ENCODE results near the gene PELI3.
A peak's percentile ranks its signal among the peaks of the same experiment; 100 is the strongest.

The PELI3 gene

DNA sequence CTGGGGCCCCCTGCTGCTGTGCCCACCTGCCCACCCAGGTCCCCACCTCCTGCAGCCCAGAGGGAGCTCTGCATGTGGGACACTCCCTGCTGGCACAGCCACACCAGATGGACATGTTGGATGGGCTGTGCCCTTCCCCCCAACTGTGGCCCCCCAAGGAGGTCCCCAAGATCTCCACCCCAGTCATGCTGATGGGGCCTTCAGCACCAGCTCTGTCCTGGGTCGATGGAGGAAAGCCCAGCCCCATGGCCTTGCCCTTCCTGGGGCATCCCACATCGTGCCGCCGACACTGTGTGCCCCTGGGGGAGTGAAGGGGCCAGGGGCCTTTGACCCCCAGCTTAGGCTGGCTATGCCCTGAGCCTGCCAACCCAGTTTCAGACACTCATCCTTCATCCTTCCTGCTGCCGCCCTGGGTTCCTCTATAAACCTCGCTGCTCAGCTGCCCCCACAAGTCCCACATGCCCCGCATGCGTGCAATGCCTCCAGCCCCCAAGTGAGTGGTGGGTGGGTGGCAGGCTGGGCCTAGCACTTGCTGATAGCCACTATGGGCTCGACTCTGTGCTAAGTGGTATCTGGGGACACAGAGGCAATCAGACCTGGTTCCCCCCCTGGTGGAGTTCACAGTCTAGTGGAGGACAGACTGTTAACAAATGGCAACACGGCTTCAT lies 9.6 kb downstream of the PELI3 start:
- no peak for DNase-seq

GRCh38 chr11:66476841-66477251 lies 10.1 kb downstream of the PELI3 start:
- DNase-seq: no peak

DNA sequence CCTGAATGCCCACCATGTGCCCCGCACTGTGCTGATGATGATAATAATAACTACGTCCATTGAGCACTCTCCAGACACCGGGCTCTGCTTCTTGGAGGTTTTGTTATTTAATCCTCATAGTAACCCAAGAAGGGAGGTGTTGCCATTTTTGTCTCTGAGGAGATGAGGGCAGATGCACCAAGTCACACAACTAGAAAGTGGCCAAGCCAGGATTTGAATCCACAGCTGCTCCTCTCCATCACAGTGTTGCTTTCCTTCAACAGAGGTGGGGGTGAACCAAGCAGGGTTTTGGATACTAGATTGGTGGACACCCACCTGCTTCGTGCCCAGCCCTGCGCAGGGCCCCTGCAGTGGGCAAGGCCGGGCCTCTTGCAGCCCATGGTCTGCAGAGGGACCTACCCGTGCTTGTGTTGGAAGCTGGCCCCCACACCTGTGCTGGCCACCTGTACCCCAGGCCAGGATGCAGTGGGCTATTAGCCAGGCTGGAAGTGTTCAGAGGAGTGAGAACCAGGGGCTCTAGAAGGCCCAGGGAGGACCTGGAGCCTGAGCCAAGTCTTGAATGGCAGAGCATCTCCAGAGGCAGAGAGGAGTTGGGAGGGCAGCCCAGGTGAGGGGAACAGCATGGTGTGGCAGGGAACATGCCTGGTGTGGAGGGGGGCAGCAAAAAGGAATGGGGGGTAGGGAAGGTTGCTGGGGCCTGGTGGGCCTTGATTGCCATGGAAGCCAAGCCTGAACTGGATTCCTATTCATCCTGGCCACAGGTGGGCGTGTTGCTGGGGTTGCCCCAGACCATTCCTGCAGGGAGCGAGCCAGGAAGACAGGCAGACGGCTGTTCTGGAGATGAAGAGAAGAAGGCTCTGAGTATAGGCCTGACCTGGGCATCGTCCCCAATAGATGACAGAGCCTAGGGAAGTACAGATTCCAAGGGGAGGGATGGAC lies 10.8 kb downstream of the PELI3 start:
- no peak for DNase-seq

GRCh38 chr11:66478729-66479393 lies 12.2 kb downstream of the PELI3 start:
- peak; percentile 19 for DNase-seq

DNA sequence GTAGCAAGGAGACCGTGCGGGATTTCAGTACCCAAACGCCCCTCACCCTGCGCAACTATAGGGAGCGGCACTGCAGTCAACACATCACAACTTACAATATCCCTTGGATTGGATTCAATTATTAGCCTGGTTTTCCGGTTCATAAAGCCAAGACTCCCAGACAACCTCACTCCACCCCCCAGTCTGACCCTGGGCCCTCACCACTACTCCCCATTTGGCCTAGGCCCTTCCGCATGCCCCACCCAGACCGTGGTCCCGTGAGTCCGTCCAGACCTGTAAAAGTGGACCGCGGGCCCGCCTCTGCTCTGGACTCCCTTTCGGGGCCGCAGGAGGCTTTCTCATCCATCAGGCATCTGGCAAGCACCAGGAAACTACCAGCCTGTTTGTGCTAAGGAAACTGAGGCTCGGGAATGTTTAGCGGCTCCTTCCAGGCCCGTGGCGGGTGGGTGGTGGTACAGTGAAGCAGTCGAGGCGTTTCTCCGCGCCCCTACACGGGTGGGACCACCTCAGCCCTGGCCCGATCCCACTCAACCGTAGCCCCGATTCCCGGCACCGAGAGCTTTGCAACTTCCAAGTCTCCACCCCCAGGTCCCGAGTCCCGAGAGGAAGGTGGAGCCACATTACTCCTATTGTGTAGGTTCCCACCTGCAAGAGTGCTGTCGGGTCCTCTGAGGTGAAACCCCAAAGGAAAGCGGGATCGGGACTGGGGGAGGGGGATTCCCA lies 12.8 kb downstream of the PELI3 start:
- no peak for DNase-seq

GRCh38 chr11:66480117-66480938 lies 13.6 kb downstream of the PELI3 start, which contains the start of gene DPP3:
Gene DPP3, plus strand, starts transcription at chr11:66480434. Its CDS starts 1,767 bp downstream, at chr11:66482201.
- peak; percentile 86 for DNase-seq

DNA sequence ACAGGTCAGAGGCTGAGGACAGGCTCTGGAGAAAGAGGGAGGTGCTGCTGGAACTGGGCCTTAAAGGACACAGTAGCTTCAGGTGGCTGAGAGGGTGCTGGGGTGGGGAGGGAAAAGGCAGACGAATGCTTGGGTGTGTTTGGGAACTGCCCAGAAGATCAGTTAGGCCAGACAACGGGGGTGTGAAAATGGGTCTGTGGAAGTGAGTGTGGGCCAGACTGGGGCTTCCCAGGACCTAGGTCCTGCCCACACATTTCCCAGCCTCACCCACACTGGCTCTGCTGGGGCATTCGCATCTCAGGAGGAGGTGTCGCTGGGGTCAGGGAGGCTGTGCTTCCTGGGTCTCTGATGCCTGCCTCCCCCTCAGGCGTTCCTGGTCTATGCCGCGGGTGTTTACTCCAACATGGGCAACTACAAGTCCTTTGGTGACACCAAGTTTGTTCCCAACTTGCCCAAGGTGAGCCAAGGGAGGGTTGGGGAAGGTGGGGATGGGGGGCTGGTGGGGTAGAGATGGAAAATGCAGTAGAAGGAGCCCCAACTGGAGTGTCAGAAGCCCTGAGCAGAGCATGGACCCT lies 18.2 kb downstream of the PELI3 start:
- DNase-seq: no peak

DNA sequence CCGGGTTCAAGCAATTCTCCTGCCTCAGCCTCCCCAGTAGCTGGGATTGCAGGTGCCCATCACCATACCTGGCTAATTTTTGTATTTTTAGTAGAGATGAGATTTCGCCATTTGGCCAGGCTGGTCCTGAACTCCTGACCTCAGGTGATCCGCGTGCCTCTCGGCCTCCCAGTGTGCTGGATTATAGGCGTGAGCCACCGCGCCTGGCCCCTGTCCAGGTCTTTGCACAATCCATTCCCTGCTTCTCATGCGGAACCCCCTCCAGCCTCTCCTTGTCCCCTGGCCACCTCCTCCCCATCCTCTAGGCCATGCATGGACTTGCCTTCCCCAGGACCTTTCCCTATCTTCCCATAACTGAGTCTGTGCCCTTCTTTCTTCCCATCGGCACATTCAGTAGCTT lies 22.3 kb downstream of the PELI3 start:
- no peak for DNase-seq

DNA sequence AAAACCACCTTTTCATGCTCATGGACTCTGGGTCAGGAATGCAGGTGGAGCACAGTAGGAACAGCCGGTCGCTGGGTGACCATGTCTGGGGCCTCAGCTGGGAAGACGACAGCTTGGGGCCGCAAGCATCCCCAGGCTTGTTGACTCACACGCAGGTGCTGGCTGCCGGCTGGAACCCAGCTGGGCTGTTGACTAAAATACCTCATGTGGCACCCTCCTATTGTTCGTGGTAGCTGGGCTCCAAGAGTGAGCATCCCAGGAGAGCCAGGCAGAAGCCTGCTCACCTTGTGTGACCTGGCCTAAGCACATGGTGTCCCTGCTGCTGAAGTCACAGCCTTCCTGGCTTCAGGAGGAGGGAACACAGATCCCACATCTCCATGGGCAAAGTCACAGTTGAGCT lies 22.9 kb downstream of the PELI3 start:
- no peak for DNase-seq

GRCh38 chr11:66491315-66491935 lies 24.7 kb downstream of the PELI3 start:
- no peak for DNase-seq

GRCh38 chr11:66492161-66492865 lies 25.6 kb downstream of the PELI3 start:
- DNase-seq: no peak

DNA sequence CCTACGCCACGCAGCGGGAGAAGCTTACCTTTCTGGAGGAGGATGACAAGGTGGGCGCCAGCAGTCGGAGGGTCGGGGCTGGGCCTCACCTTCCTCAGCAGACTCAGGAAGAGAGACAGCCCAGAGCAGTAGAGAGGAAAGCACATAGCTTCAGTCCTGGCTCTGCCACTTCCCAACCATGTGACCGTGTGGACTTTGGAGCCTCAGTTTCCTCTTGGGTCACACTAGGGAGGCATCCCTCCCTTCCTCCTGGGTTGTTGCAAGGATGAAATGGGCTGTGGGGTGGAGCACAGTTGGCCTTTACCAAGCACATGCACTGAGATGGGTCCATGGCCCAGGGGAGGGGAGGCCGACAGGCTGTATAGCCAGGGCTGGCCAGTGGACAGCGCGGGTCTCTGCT lies 26.4 kb downstream of the PELI3 start:
- no peak for DNase-seq

DNA sequence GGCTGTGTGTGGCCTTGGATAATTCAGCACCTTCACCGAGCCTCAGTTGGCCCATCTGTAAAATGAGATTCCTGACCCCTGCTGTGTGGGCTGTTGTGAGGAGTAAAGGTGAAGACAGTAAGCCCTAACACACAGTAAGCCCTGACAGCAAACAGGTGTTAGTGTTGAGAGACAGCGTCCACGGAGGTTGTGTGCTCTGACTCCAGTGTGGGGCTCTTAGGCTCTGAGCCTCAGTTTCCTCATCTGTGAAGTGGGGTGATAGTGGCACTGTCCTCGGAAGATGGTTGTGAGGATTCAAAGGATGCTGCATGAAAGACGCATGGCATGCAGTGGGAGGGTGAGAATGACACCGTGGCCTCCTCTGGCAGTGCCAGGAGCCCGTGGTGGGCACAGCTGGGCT lies 27.8 kb downstream of the PELI3 start:
- DNase-seq: no peak

- DNase-seq: no peak
Observed at GRCh38 chr11:66494935-66495334, 28.2 kb downstream of the PELI3 start.

GRCh38 chr11:66495401-66495854 lies 28.7 kb downstream of the PELI3 start:
- no peak for DNase-seq

GRCh38 chr11:66497206-66497605 lies 30.5 kb downstream of the PELI3 start:
- DNase-seq: no peak

- no peak for DNase-seq
Observed at GRCh38 chr11:66498506-66498905, 31.8 kb downstream of the PELI3 start.

- no peak for DNase-seq
Observed at GRCh38 chr11:66505276-66505816, 38.6 kb downstream of the PELI3 start.

GRCh38 chr11:66509131-66509561 lies 42.4 kb downstream of the PELI3 start:
- no peak for DNase-seq

Measured in activated T-cell treated with anti-CD3 and anti-CD28 coated beads for 4 hours (primary cell).